BE2C (cell line): ENCODE data around the gene PDGFB.

ENCODE experiments used
- DNase-seq: peaks from one replicate; pipeline ENCODE4 v3.0.0-alpha.2; 2020
- H3K27me3 ChIP-seq: fragments of 250-450 bp; sonication (Bioruptor Pico); 2 replicates; pipeline ENCODE4 v1.5.1; 2020; ENCODE audit warnings: mild to moderate bottlenecking
- H3K36me3 ChIP-seq: fragments of 250-450 bp; sonication (Bioruptor Pico); 2 replicates; pipeline ENCODE4 v1.5.1; 2020; ENCODE audit warnings: mild to moderate bottlenecking
- H3K4me1 ChIP-seq: fragments of 250-450 bp; sonication (Bioruptor Pico); 2 replicates; pipeline ENCODE4 v1.5.1; 2020
- H3K4me3 ChIP-seq: 2 replicates; pipeline ENCODE4 v1.5.1; 2011; ENCODE audit warnings: low read depth, low read length
- H3K9me3 ChIP-seq: fragments of 250-450 bp; sonication (Bioruptor Pico); 2 replicates; pipeline ENCODE4 v1.5.1; 2020
- TF ChIP-seq, protein P1 (sequence below): IDR thresholded peaks from 2 replicates; pipeline ENCODE4 v1.5.1; 2012; ENCODE audit warnings: mild to moderate bottlenecking, low read depth, low read length

Gene PDGFB

GRCh38 chr22:39237318-39238100 is 7.3 kb downstream of the PDGFB start:
- Histone ChIP-seq H3K4me1 (peaks cover 8% of the 10 kb centered on the region), H3K36me3 (no peaks in the 10 kb centered on the region), H3K9me3 (no peaks in the 10 kb centered on the region), H3K4me3 (no peak overlapping the region), H3K27me3 (peaks cover 13% of the 10 kb centered on the region)
- DNase-seq, result no peak
- TF ChIP-seq, protein P1, sequence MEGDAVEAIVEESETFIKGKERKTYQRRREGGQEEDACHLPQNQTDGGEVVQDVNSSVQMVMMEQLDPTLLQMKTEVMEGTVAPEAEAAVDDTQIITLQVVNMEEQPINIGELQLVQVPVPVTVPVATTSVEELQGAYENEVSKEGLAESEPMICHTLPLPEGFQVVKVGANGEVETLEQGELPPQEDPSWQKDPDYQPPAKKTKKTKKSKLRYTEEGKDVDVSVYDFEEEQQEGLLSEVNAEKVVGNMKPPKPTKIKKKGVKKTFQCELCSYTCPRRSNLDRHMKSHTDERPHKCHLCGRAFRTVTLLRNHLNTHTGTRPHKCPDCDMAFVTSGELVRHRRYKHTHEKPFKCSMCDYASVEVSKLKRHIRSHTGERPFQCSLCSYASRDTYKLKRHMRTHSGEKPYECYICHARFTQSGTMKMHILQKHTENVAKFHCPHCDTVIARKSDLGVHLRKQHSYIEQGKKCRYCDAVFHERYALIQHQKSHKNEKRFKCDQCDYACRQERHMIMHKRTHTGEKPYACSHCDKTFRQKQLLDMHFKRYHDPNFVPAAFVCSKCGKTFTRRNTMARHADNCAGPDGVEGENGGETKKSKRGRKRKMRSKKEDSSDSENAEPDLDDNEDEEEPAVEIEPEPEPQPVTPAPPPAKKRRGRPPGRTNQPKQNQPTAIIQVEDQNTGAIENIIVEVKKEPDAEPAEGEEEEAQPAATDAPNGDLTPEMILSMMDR, result no peak

- TF ChIP-seq, protein P1, result no peak
- Histone ChIP-seq H3K4me1 (peaks cover 8% of the 10 kb centered on the region), H3K36me3 (no peaks in the 10 kb centered on the region), H3K9me3 (no peaks in the 10 kb centered on the region), H3K27me3 (peaks cover 4% of the 10 kb centered on the region; the same call in 1 of the 2 replicates), H3K4me3 (no peak overlapping the region)
- no peak for DNase-seq
These were observed 8.2 kb downstream of the PDGFB start for GRCh38 chr22:39236321-39237317.

DNA sequence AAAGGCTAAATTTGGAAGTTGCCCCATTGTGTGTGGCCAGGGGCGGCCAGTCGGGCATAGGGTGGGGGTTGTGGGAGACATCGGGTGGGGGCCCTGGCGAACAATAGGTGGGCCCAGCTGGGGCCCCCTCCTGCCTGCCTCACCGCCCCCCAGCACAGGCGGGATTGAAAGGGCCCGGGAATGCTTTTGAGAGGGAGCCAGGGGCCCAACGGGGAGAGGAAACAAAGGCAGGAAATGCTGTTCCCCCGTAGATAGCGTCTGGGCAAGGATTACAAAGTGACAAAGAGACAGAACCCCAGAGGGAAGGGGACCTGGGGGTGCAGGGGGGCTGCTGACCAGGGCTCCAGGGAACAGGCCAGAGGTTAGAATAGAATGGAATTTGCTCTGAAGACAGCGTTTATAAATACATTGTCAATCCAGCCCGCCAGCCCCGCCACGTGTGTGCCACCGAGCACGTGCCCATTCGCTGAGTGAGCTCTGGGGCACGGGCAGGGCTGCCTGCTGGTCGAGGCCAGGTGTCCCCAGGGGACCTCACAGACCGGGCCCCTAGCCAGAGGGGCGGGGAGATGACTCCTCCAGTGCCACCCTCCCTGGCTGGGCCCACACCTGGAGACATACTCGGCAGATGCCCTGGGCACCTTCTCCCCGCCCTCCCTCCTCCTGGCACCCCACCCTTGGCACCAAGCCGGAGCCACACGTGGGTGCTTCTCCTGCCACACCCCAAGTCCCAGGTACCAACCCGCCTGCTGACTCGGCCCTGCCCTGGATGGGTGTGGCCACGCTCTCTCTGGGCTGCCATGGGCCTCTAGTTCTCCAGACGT is 9.7 kb downstream of the PDGFB start:
- no peaks in the 10 kb centered on the region for H3K27me3 ChIP-seq

GRCh38 chr22:39234472-39234787 is 10.4 kb downstream of the PDGFB start:
- no peak overlapping the region for H3K4me3 ChIP-seq
- no peaks in the 10 kb centered on the region for H3K4me1 ChIP-seq
- no peaks in the 10 kb centered on the region for H3K9me3 ChIP-seq
- H3K27me3 ChIP-seq, result no peaks in the 10 kb centered on the region
- no peak for DNase-seq
- no peaks in the 10 kb centered on the region for H3K36me3 ChIP-seq
- TF ChIP-seq, protein P1, result no peak; the same call in 1 of the 2 replicates

More for the DNA sequence above, 9.7 kb downstream of the PDGFB start:
- TF ChIP-seq, protein P1, result no peak
- H3K9me3 ChIP-seq, result no peaks in the 10 kb centered on the region
- no peaks in the 10 kb centered on the region for H3K4me1 ChIP-seq
- no peaks in the 10 kb centered on the region for H3K36me3 ChIP-seq
- H3K4me3 ChIP-seq, result no peak overlapping the region
- no peak for DNase-seq

DNA sequence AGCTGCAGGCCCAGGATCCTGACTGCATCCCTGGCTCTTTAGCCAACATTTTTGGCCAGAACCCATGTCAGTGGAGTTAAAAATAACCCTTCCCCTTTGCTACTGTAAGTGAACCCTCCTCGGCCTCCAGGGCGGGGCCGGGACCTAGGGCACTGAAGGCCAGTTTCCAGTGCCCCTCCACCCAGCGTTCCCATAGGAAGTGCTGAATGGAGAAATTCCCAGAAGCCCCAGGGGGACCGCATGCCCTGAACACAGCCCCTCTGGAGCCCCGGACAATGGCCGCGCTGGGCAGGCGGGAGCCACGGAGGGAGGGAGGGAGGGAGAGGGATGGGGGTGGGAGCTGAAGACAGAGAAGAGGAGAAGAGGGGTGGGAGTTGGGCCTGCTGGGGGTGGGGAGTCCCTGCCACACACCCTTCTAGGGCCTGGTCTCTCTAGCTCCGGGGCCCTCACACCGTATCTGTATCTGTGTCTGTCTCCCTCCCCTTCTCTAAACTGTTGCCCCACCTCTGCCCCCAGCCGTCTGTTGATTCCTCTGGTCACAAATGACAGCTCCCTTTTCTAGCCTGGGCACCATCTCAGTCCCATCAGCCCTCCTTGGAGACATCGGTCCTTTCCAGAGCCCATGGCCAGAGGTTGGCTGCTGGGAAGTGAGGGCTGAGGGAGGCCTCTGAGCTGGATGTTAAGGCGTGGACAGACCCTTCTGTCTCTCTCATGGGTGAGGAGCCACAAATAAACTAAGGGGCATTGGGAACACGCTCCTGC is 10.9 kb downstream of the PDGFB start:
- no peaks in the 10 kb centered on the region for H3K36me3 ChIP-seq
- TF ChIP-seq, protein P1, result no peak
- H3K4me1 ChIP-seq, result no peaks in the 10 kb centered on the region
- no peaks in the 10 kb centered on the region for H3K27me3 ChIP-seq
- H3K4me3 ChIP-seq, result no peak overlapping the region
- no peak for DNase-seq
- H3K9me3 ChIP-seq, result no peaks in the 10 kb centered on the region
